Esophagus muscularis mucosa (tissue), 4 donors: Measurements from ENCODE around the gene LGALS7B.

Experiments
- CTCF ChIP-seq, 3 experiments: fragments of 200-600 bp in 2 of 3; fragments of 450-650 bp in 1 of 3; sonication (generic) in 2 of 3; IDR thresholded peaks; one replicate each; pipeline ENCODE4 v1.5.1; 2017 to 2019; ENCODE audit warnings: antibody characterized with exemption in 3 of 3, mild to moderate bottlenecking in 2 of 3, moderate library complexity in 1 of 3
- EP300 ChIP-seq: sonication (generic); formaldehyde crosslinking; IDR thresholded peaks from one replicate; pipeline ENCODE4 v1.6.1; 2017; ENCODE audit warnings: antibody characterized with exemption
- POLR2A ChIP-seq: fragments of 450-650 bp; IDR thresholded peaks from one replicate; pipeline ENCODE4 v1.6.1; 2017; ENCODE audit warnings: antibody characterized with exemption, moderate library complexity, mild to moderate bottlenecking, low read depth
- POLR2AphosphoS5 ChIP-seq, 2 donors: sonication (generic); formaldehyde crosslinking; IDR thresholded peaks; one replicate each; pipeline ENCODE4 v1.6.1; 2017; ENCODE audit warnings: antibody characterized with exemption in 2 of 2

- TF ChIP-seq CTCF (IDR thresholded peaks at IDR 0.05) (no peak), POLR2AphosphoS5 (IDR thresholded peaks at IDR 0.05) (no peak), POLR2A (no peak), EP300 (no peak)
These were observed 45.4 kb upstream of the LGALS7B start for GRCh38 chr19:38743394-38744297.
